22Rv1 (cell line): Measurements from ENCODE around the gene INTU.

Experiments used
- ZFX ChIP-seq: fragments of 450-650 bp; IDR thresholded peaks from 2 replicates; pipeline ENCODE4 v1.6.1; 2017; ENCODE audit warnings: antibody characterized with exemption, borderline replicate concordance
- TF ChIP-seq, protein P1 (sequence below): fragments of 450-650 bp; IDR thresholded peaks from 2 replicates; pipeline ENCODE4 v1.5.1; 2017; ENCODE audit warnings: mild to moderate bottlenecking

DNA sequence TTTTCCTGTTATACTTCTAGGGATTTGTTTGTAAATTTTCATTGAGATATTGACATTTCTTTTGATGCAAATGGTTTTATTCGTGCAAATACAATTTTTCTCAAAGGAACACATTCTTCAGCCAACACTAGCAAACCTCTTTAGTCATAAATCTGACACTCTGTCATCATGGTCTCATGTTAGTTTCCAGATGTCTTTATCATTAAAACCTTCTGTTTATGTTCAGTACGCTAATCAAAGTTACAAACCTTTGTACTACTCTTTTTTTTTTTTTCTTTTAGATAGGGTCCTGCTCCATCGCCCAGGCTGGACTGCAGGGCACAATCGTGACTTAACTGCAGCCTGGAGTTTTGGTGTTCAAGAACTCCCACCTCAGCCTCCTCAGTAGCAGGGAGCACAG is 104.5 kb downstream of the INTU start:
- TF ChIP-seq, protein P1, sequence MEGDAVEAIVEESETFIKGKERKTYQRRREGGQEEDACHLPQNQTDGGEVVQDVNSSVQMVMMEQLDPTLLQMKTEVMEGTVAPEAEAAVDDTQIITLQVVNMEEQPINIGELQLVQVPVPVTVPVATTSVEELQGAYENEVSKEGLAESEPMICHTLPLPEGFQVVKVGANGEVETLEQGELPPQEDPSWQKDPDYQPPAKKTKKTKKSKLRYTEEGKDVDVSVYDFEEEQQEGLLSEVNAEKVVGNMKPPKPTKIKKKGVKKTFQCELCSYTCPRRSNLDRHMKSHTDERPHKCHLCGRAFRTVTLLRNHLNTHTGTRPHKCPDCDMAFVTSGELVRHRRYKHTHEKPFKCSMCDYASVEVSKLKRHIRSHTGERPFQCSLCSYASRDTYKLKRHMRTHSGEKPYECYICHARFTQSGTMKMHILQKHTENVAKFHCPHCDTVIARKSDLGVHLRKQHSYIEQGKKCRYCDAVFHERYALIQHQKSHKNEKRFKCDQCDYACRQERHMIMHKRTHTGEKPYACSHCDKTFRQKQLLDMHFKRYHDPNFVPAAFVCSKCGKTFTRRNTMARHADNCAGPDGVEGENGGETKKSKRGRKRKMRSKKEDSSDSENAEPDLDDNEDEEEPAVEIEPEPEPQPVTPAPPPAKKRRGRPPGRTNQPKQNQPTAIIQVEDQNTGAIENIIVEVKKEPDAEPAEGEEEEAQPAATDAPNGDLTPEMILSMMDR = no peak
- TF ChIP-seq ZFX = no peak
